ENCODE measurements around the gene SERPINA6. TPM values are rescaled to one million over a fixed set of nuclear protein-coding genes. Genes with fewer than 3 reads are reported as not detected.
A peak's percentile ranks its signal among the peaks of the same experiment; 100 is the strongest.

SERPINA6 gene
- polyA plus RNA-seq, 1 donor (not counting 4 experiments of a cell fraction or from before 2014, with no cell fraction given): not detected

GRCh38 chr14:94334872-94335271 is 11.7 kb upstream of the SERPINA6 start:
- H4K20me1 ChIP-seq (ENCODE audit: control insufficient read depth, extremely low read depth, insufficient read depth, low read length): no peaks in the 10 kb centered on the region

DNA sequence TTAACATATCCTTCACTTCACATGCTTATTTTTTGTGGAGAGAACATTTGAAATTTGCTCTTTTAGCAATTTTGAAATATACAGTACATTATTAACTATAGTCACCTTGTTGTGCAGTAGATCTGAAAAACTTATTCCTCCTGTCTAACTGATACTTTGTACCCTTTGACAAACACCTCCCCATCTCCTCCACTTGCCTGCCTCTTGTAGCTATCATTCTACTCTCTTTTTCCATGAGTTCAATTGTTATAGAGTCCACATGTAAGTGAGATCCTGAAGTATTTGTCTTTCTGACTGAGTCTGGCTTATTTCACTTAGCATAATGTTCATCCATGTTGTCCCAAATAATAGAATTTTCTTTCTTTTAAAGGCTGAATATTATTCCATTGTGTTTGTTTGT is 9.5 kb upstream of the SERPINA6 start:
- dilution Hi-C loops (cut with MboI; ENCODE audit: extremely low pct_ligation_motif_present, low sequenced_read_pairs): no loop called here
- Histone ChIP-seq H3K27ac (ENCODE audit: control insufficient read depth, insufficient read depth, low read length) (no peak overlapping the region), H3K79me2 (ENCODE audit: control insufficient read depth, insufficient read depth, low read length) (no peaks in the 10 kb centered on the region), H3K9ac (ENCODE audit: control insufficient read depth, extremely low read depth, insufficient read depth, low read length) (no peak overlapping the region), H3K4me1 (ENCODE audit: control insufficient read depth, extremely low read depth, insufficient read depth, low read length) (peaks cover 3% of the 10 kb centered on the region), H3K27me3 (ENCODE audit: control insufficient read depth, extremely low read depth, insufficient read depth, low read length) (no peaks in the 10 kb centered on the region), H3K9me3 (ENCODE audit: control insufficient read depth, low read depth, low read length) (no peaks in the 10 kb centered on the region), H2AFZ (ENCODE audit: control insufficient read depth, low read length) (no peak overlapping the region), H3K4me3 (ENCODE audit: control insufficient read depth in 2 of 3, extremely low read depth in 1 of 3, insufficient read depth in 2 of 3, low read depth in 1 of 3, low read length in 3 of 3) (no peak overlapping the region), H3K9me1 (ENCODE audit: control insufficient read depth, extremely low read depth, insufficient read depth, low read length) (no peaks in the 10 kb centered on the region), H4K20me1 (ENCODE audit: control insufficient read depth, extremely low read depth, insufficient read depth, low read length) (no peaks in the 10 kb centered on the region), H3K4me2 (ENCODE audit: control insufficient read depth, extremely low read depth, insufficient read depth, low read depth, low read length) (no peak overlapping the region), H3K36me3 (ENCODE audit: control insufficient read depth in 2 of 2, extremely low read depth in 1 of 2, insufficient read depth in 2 of 2, low read length in 2 of 2) (no peaks in the 10 kb centered on the region)
- TF ChIP-seq, protein P1, sequence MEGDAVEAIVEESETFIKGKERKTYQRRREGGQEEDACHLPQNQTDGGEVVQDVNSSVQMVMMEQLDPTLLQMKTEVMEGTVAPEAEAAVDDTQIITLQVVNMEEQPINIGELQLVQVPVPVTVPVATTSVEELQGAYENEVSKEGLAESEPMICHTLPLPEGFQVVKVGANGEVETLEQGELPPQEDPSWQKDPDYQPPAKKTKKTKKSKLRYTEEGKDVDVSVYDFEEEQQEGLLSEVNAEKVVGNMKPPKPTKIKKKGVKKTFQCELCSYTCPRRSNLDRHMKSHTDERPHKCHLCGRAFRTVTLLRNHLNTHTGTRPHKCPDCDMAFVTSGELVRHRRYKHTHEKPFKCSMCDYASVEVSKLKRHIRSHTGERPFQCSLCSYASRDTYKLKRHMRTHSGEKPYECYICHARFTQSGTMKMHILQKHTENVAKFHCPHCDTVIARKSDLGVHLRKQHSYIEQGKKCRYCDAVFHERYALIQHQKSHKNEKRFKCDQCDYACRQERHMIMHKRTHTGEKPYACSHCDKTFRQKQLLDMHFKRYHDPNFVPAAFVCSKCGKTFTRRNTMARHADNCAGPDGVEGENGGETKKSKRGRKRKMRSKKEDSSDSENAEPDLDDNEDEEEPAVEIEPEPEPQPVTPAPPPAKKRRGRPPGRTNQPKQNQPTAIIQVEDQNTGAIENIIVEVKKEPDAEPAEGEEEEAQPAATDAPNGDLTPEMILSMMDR (optimal IDR thresholded peaks at IDR 0.05 in 1 of 3, IDR thresholded peaks at IDR 0.05 in 1 of 3, conservative IDR thresholded peaks at IDR 0.05 in 1 of 3; ENCODE audit: extremely low read depth in 1 of 3, insufficient read depth in 2 of 3, low read length in 3 of 3): no peak
- no peak for TF ChIP-seq EZH2 (IDR thresholded peaks at IDR 0.05; ENCODE audit: low read length)
- FAIRE-seq: no peak
- DNase-seq (ENCODE audit: low read depth, low spot score): no peak

More at GRCh38 chr14:94334872-94335271, 11.7 kb upstream of the SERPINA6 start:
- H3K36me3 ChIP-seq (ENCODE audit: control insufficient read depth in 2 of 2, extremely low read depth in 1 of 2, insufficient read depth in 2 of 2, low read length in 2 of 2): no peaks in the 10 kb centered on the region
- no peak overlapping the region for H2AFZ ChIP-seq (ENCODE audit: control insufficient read depth, low read length)
- H3K9me3 ChIP-seq (ENCODE audit: control insufficient read depth, low read depth, low read length): no peaks in the 10 kb centered on the region
- FAIRE-seq (peak; percentile 39), DNase-seq (ENCODE audit: low read depth, low spot score) (peak; percentile 61)
- no peak overlapping the region for H3K9ac ChIP-seq (ENCODE audit: control insufficient read depth, extremely low read depth, insufficient read depth, low read length)
- peaks cover 3% of the 10 kb centered on the region for H3K4me1 ChIP-seq (ENCODE audit: control insufficient read depth, extremely low read depth, insufficient read depth, low read length)
- no peaks in the 10 kb centered on the region for H3K27me3 ChIP-seq (ENCODE audit: control insufficient read depth, extremely low read depth, insufficient read depth, low read length)
- dilution Hi-C loops (cut with MboI; ENCODE audit: extremely low pct_ligation_motif_present, low sequenced_read_pairs): no loop called here
- H3K4me2 ChIP-seq (ENCODE audit: control insufficient read depth, extremely low read depth, insufficient read depth, low read depth, low read length): peak overlapping the region; percentile 32
- no peak for TF ChIP-seq EZH2 (IDR thresholded peaks at IDR 0.05; ENCODE audit: low read length)
- TF ChIP-seq, protein P1 (optimal IDR thresholded peaks at IDR 0.05 in 1 of 3, IDR thresholded peaks at IDR 0.05 in 1 of 3, conservative IDR thresholded peaks at IDR 0.05 in 1 of 3; ENCODE audit: extremely low read depth in 1 of 3, insufficient read depth in 2 of 3, low read length in 3 of 3): no peak
- no peak overlapping the region for H3K4me3 ChIP-seq (ENCODE audit: control insufficient read depth in 2 of 3, extremely low read depth in 1 of 3, insufficient read depth in 2 of 3, low read depth in 1 of 3, low read length in 3 of 3)
- H3K79me2 ChIP-seq (ENCODE audit: control insufficient read depth, insufficient read depth, low read length): no peaks in the 10 kb centered on the region
- H3K9me1 ChIP-seq (ENCODE audit: control insufficient read depth, extremely low read depth, insufficient read depth, low read length): no peaks in the 10 kb centered on the region
- no peak overlapping the region for H3K27ac ChIP-seq (ENCODE audit: control insufficient read depth, insufficient read depth, low read length)
